22Rv1 (cell line): ENCODE measurements around the gene NXPH1.

ENCODE experiments used
- ZFX ChIP-seq: fragments of 450-650 bp; IDR thresholded peaks from 2 replicates; pipeline ENCODE4 v1.6.1; 2017; ENCODE audit warnings: antibody characterized with exemption, borderline replicate concordance
- TF ChIP-seq, protein P1 (sequence below): fragments of 450-650 bp; IDR thresholded peaks from 2 replicates; pipeline ENCODE4 v1.5.1; 2017; ENCODE audit warnings: mild to moderate bottlenecking

DNA sequence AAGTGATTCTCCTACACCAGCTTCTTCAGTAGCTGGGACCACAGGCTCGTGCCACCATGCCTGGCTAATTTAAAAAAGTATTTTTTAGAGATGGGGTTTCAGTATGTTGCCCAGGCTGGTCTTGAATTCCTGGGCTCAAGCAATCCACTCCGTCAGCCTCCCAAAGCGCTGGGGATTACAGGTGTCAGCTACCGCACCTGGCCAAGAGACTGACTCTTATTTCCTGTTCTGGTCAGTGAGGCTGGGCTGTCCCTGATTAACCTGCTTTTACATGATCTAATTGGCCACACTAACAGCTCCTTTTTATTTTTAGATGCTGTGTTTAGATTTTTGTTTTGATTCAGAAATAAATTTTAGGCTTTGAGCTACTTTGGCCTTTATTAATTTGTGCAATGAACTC is 203.9 kb downstream of the NXPH1 start:
- TF ChIP-seq, protein P1, sequence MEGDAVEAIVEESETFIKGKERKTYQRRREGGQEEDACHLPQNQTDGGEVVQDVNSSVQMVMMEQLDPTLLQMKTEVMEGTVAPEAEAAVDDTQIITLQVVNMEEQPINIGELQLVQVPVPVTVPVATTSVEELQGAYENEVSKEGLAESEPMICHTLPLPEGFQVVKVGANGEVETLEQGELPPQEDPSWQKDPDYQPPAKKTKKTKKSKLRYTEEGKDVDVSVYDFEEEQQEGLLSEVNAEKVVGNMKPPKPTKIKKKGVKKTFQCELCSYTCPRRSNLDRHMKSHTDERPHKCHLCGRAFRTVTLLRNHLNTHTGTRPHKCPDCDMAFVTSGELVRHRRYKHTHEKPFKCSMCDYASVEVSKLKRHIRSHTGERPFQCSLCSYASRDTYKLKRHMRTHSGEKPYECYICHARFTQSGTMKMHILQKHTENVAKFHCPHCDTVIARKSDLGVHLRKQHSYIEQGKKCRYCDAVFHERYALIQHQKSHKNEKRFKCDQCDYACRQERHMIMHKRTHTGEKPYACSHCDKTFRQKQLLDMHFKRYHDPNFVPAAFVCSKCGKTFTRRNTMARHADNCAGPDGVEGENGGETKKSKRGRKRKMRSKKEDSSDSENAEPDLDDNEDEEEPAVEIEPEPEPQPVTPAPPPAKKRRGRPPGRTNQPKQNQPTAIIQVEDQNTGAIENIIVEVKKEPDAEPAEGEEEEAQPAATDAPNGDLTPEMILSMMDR: no peak
- no peak for TF ChIP-seq ZFX
